ENCODE results near the gene EEFSEC. TPM values are rescaled to one million over a fixed set of nuclear protein-coding genes. Genes with fewer than 3 reads are reported as not detected.

The EEFSEC gene
- total RNA-seq, 2 experiments from 2014 or later = 17.7 to 25.3 TPM

DNA sequence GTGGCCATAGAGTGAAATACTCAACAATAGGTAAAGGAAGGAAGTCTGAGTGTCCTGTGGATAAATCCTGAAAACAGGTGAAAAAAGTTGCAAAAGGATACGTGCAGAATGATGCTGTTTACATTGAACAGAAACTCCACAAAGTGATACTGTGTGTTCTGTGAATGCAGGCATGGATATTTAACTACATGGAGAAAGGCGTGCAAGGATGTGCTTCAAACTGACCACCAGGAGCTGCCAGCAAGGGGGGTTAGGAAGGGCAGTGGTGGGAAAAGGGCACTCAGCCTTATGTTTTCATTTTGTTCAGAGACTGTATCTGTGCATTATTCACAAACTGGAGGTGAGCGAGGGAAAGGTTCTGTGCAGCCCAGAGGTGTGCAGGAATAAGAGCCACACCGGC lies 266.0 kb downstream of the EEFSEC start:
- no peaks in the 10 kb centered on the region for H3K79me2 ChIP-seq (ENCODE audit: insufficient read depth, low read depth, low read length)
- intact Hi-C loops (cut with micrococcal nuclease; ENCODE audit: unreplicated experiment) = no loop called here
- no peaks in the 10 kb centered on the region for H3K9me2 ChIP-seq (ENCODE audit: insufficient read depth, low read length)
- H3K4me2 ChIP-seq (ENCODE audit: low read length) = no peak overlapping the region
- H3K36me3 ChIP-seq (ENCODE audit: insufficient read depth, low read length) = no peaks in the 10 kb centered on the region
- ChIA-PET CTCF (ENCODE audit: unreplicated experiment) (no interaction called here), POLR2A (no interaction called here)
- H3K4me1 ChIP-seq (ENCODE audit: insufficient read depth, low read length, poor library complexity, severe bottlenecking) = no peaks in the 10 kb centered on the region
- DNase-seq (ENCODE audit: low spot score) = no peak
- no peaks in the 10 kb centered on the region for H3K9me3 ChIP-seq (ENCODE audit: low read length)
- H3K4me3 ChIP-seq (ENCODE audit: low read depth, low read length, poor library complexity, severe bottlenecking) = no peak overlapping the region
- TF ChIP-seq EZH2phosphoT487 (IDR thresholded peaks at IDR 0.05; ENCODE audit: borderline replicate concordance, low read depth, low read length) = no peak
- TF ChIP-seq, protein P1, sequence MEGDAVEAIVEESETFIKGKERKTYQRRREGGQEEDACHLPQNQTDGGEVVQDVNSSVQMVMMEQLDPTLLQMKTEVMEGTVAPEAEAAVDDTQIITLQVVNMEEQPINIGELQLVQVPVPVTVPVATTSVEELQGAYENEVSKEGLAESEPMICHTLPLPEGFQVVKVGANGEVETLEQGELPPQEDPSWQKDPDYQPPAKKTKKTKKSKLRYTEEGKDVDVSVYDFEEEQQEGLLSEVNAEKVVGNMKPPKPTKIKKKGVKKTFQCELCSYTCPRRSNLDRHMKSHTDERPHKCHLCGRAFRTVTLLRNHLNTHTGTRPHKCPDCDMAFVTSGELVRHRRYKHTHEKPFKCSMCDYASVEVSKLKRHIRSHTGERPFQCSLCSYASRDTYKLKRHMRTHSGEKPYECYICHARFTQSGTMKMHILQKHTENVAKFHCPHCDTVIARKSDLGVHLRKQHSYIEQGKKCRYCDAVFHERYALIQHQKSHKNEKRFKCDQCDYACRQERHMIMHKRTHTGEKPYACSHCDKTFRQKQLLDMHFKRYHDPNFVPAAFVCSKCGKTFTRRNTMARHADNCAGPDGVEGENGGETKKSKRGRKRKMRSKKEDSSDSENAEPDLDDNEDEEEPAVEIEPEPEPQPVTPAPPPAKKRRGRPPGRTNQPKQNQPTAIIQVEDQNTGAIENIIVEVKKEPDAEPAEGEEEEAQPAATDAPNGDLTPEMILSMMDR (conservative IDR thresholded peaks at IDR 0.05; ENCODE audit: low read length) = no peak
- no peak overlapping the region for H3K27ac ChIP-seq (ENCODE audit: low read depth, low read length, poor library complexity, severe bottlenecking)
- no TSS peak for BruUV-seq (replicated peaks)
- no peaks in the 10 kb centered on the region for H4K20me1 ChIP-seq (ENCODE audit: insufficient read depth, low read length)
- no peak overlapping the region for H2AFZ ChIP-seq (ENCODE audit: low read length)

DNA sequence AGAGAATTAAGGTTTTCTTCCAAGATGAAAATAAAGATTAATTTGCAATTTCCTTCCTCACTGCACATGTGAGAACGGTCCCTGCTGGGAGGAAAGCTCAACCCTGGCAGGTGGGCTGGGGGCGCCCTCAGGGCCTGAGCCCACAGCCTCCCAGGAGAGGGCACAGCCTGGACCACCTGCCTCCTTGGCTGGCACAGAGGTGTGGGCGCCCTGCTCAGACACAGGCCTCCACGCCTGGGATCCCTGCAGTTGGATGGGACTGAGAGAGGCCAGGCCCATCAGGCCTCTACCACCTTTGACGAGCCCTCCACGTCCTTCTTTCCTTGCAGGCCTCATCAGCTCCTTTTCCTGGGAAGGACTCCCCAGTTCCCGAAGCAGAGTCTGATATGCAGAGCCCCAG lies 267.0 kb downstream of the EEFSEC start:
- CTCF ChIA-PET (ENCODE audit: unreplicated experiment) = no interaction called here
- no peaks in the 10 kb centered on the region for H3K9me3 ChIP-seq (ENCODE audit: low read length)
- intact Hi-C loops (cut with micrococcal nuclease; ENCODE audit: unreplicated experiment) = no loop called here
- no peak overlapping the region for H3K27ac ChIP-seq (ENCODE audit: low read depth, low read length, poor library complexity, severe bottlenecking)
- H4K20me1 ChIP-seq (ENCODE audit: insufficient read depth, low read length) = no peaks in the 10 kb centered on the region
- no peaks in the 10 kb centered on the region for H3K4me1 ChIP-seq (ENCODE audit: insufficient read depth, low read length, poor library complexity, severe bottlenecking)
- H3K4me2 ChIP-seq (ENCODE audit: low read length) = no peak overlapping the region
- H3K9me2 ChIP-seq (ENCODE audit: insufficient read depth, low read length) = no peaks in the 10 kb centered on the region
- no peak overlapping the region for H2AFZ ChIP-seq (ENCODE audit: low read length)
- BruUV-seq (replicated peaks) = no TSS peak
- TF ChIP-seq, protein P1 (conservative IDR thresholded peaks at IDR 0.05; ENCODE audit: low read length) = no peak
- TF ChIP-seq EZH2phosphoT487 (IDR thresholded peaks at IDR 0.05; ENCODE audit: borderline replicate concordance, low read depth, low read length) = no peak
- DNase-seq (ENCODE audit: low spot score) = no peak
- no peaks in the 10 kb centered on the region for H3K79me2 ChIP-seq (ENCODE audit: insufficient read depth, low read depth, low read length)
- POLR2A ChIA-PET = no interaction called here
- no peak overlapping the region for H3K4me3 ChIP-seq (ENCODE audit: low read depth, low read length, poor library complexity, severe bottlenecking)
- H3K36me3 ChIP-seq (ENCODE audit: insufficient read depth, low read length) = no peaks in the 10 kb centered on the region

DNA sequence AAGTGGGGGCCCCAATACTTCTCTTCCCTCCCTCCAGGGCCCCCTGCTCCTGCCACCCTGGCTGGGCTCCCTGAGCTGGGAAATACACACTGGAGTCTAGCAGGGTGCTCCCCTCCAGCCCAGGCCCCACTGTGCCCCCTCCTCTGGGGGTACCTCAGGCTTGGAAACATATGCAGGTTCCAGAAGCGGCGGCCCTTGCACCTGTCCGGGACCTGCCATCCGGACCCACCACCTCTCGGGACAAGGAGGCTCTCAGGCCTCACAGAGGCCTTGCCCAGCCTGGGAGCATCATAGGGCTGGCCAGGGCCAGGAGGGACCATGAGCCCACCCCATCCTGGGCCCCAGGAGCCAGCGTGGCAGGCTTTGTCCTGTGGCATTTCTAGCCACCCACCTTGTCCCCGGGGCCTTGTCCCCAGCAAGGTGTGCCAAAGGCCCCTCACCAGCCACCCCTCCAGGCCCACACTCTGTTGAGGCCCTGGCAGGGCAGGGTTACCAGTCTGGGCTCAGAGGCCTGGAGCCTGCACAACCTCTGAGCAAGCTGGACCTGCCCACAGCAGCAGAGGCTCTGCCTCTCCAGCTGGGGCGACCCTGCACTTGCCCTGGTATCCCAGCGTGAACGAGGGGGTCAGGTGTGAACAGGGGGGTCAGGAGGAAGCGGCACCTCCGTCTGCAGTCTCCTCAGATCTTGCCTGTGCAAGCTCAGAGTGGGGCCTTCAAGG lies 267.6 kb downstream of the EEFSEC start:
- Histone ChIP-seq H3K4me3 (ENCODE audit: low read depth, low read length, poor library complexity, severe bottlenecking) (no peak overlapping the region), H3K4me1 (ENCODE audit: insufficient read depth, low read length, poor library complexity, severe bottlenecking) (no peaks in the 10 kb centered on the region), H3K4me2 (ENCODE audit: low read length) (no peak overlapping the region), H3K9me2 (ENCODE audit: insufficient read depth, low read length) (no peaks in the 10 kb centered on the region), H3K27ac (ENCODE audit: low read depth, low read length, poor library complexity, severe bottlenecking) (no peak overlapping the region), H4K20me1 (ENCODE audit: insufficient read depth, low read length) (no peaks in the 10 kb centered on the region), H3K79me2 (ENCODE audit: insufficient read depth, low read depth, low read length) (no peaks in the 10 kb centered on the region), H3K36me3 (ENCODE audit: insufficient read depth, low read length) (no peaks in the 10 kb centered on the region), H2AFZ (ENCODE audit: low read length) (no peak overlapping the region), H3K9me3 (ENCODE audit: low read length) (no peaks in the 10 kb centered on the region)
- intact Hi-C loops (cut with micrococcal nuclease; ENCODE audit: unreplicated experiment) = no loop called here
- TF ChIP-seq, protein P1 (conservative IDR thresholded peaks at IDR 0.05; ENCODE audit: low read length) = no peak
- no peak for TF ChIP-seq EZH2phosphoT487 (IDR thresholded peaks at IDR 0.05; ENCODE audit: borderline replicate concordance, low read depth, low read length)
- BruUV-seq (replicated peaks) = no TSS peak
- ChIA-PET CTCF (ENCODE audit: unreplicated experiment) (no interaction called here), POLR2A (no interaction called here)
- no peak for DNase-seq (ENCODE audit: low spot score)

All from OCI-LY7 (cell line).